NB4 (cell line): ENCODE measurements around the gene IL1A.

ENCODE experiments used
- DNase-seq: peaks from one replicate; pipeline ENCODE4 v3.0.0; 2010; ENCODE audit warnings: low read depth
- H3K4me3 ChIP-seq: one replicate; pipeline ENCODE4 v1.5.1; 2011; ENCODE audit warnings: mild to moderate bottlenecking, low read depth, low read length, moderate library complexity
- MAX ChIP-seq: IDR thresholded peaks from 2 replicates; pipeline ENCODE4 v1.6.1; 2011; ENCODE audit warnings: low read depth, low read length
- MYC ChIP-seq: IDR thresholded peaks from 2 replicates; pipeline ENCODE4 v1.6.1; 2011; ENCODE audit warnings: low read depth, low read length
- POLR2A ChIP-seq: IDR thresholded peaks from 2 replicates; pipeline ENCODE4 v1.6.1; 2011; ENCODE audit warnings: mild to moderate bottlenecking; ENCODE audit not compliant: insufficient read length; ENCODE audit errors: extremely low read depth
- TF ChIP-seq, protein P1 (sequence below): IDR thresholded peaks from one replicate; pipeline ENCODE4 v1.5.1; 2012; ENCODE audit warnings: low read depth, low read length

IL1A gene

DNA sequence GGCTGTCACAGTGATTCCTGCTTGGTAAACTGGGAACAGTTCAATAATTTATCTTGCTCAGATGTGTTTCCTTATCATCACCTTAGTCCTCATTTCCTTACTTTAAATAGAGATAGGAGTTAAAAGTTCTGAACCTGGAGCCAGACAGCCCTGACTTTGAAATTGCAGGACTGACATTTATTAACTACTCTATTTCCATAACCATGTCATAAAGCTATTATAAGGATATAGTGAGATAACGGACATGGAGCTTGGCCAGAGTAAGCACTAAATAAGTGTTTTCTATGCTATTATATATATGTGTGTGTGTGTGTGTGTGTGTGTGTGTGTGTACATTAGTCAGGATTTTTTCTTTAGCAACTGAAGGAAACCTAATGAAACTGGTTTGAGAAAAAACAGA is 50.4 kb downstream of the IL1A start:
- H3K4me3 ChIP-seq = no peak overlapping the region
- TF ChIP-seq MYC (no peak), POLR2A (no peak), MAX (no peak)
- TF ChIP-seq, protein P1, sequence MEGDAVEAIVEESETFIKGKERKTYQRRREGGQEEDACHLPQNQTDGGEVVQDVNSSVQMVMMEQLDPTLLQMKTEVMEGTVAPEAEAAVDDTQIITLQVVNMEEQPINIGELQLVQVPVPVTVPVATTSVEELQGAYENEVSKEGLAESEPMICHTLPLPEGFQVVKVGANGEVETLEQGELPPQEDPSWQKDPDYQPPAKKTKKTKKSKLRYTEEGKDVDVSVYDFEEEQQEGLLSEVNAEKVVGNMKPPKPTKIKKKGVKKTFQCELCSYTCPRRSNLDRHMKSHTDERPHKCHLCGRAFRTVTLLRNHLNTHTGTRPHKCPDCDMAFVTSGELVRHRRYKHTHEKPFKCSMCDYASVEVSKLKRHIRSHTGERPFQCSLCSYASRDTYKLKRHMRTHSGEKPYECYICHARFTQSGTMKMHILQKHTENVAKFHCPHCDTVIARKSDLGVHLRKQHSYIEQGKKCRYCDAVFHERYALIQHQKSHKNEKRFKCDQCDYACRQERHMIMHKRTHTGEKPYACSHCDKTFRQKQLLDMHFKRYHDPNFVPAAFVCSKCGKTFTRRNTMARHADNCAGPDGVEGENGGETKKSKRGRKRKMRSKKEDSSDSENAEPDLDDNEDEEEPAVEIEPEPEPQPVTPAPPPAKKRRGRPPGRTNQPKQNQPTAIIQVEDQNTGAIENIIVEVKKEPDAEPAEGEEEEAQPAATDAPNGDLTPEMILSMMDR = no peak
- no peak for DNase-seq

GRCh38 chr2:112733456-112733855 is 50.8 kb downstream of the IL1A start:
- DNase-seq = no peak
- no peak overlapping the region for H3K4me3 ChIP-seq
- TF ChIP-seq MAX (no peak), MYC (no peak), POLR2A (no peak)
- TF ChIP-seq, protein P1 = no peak

GRCh38 chr2:112731479-112731878 is 52.8 kb downstream of the IL1A start:
- TF ChIP-seq, protein P1 = no peak
- no peak for TF ChIP-seq MYC
- no peak for TF ChIP-seq MAX
- no peak for TF ChIP-seq POLR2A
- no peak for DNase-seq

GRCh38 chr2:112730791-112731190 is 53.5 kb downstream of the IL1A start:
- no peak overlapping the region for H3K4me3 ChIP-seq
- DNase-seq = no peak
- TF ChIP-seq POLR2A = no peak
- no peak for TF ChIP-seq MYC
- TF ChIP-seq MAX = no peak
- TF ChIP-seq, protein P1 = no peak

More at GRCh38 chr2:112731479-112731878, 52.8 kb downstream of the IL1A start:
- no peak overlapping the region for H3K4me3 ChIP-seq

DNA sequence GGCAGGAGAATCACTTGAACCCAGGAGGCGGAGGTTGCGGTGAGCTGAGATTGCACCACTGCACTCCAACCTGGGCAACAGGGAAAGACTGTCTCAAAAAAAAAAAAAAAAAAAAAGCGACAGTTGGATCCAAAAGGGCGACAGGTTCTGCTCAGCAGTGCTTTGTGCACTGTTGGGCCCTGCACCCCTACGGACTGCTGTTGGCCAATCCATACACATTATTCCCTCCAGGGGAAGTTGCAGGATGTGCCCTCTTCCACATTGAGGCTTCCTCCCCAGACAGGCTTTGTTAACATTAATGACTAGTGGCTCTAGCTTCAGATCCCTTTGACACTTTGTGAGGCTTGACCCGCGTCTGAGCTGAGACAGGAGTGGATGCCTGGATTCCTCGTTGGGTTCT is 54.1 kb downstream of the IL1A start:
- H3K4me3 ChIP-seq = no peak overlapping the region
- TF ChIP-seq, protein P1 = no peak
- no peak for TF ChIP-seq POLR2A
- no peak for DNase-seq

GRCh38 chr2:112728378-112729175 is 55.7 kb downstream of the IL1A start:
- TF ChIP-seq MAX = no peak
- no peak for TF ChIP-seq POLR2A
- no peak for TF ChIP-seq MYC
- TF ChIP-seq, protein P1 = no peak
- no peak for DNase-seq
- no peak overlapping the region for H3K4me3 ChIP-seq
